ENCODE measurements around the gene SMURF2.
"Not testable (repeated sequence)": the region's sequence is repeated elsewhere in the genome, so short reads cannot be mapped to it uniquely, and the experiment has no call there.

The SMURF2 gene

GRCh38 chr17:64628641-64629040 lies 33.5 kb downstream of the SMURF2 start:
- DNase-seq, result no peak

GRCh38 chr17:64627797-64628196 lies 34.3 kb downstream of the SMURF2 start:
- no peak for DNase-seq

GRCh38 chr17:64626827-64627226 lies 35.3 kb downstream of the SMURF2 start:
- no peak for DNase-seq

GRCh38 chr17:64625541-64625940 lies 36.6 kb downstream of the SMURF2 start:
- DNase-seq, result no peak

- DNase-seq, result no peak
Measured at GRCh38 chr17:64622931-64623654, 39.0 kb downstream of the SMURF2 start.

GRCh38 chr17:64621772-64622171 lies 40.3 kb downstream of the SMURF2 start:
- no peak for DNase-seq

GRCh38 chr17:64618848-64619247 lies 43.3 kb downstream of the SMURF2 start:
- DNase-seq, result no peak

- DNase-seq, result no peak
Measured at GRCh38 chr17:64617125-64617780, 44.9 kb downstream of the SMURF2 start.

- no peak for DNase-seq
Measured at GRCh38 chr17:64615028-64615677, 47.0 kb downstream of the SMURF2 start.

- DNase-seq, result no peak
Measured at GRCh38 chr17:64614266-64615027, 47.7 kb downstream of the SMURF2 start.

GRCh38 chr17:64611369-64611768 lies 50.7 kb downstream of the SMURF2 start:
- DNase-seq, result no peak

GRCh38 chr17:64610244-64610643 lies 51.9 kb downstream of the SMURF2 start:
- DNase-seq, result not testable (repeated sequence)

- DNase-seq, result no peak
Measured at GRCh38 chr17:64608571-64608981, 53.5 kb downstream of the SMURF2 start.

GRCh38 chr17:64607862-64608565 lies 54.1 kb downstream of the SMURF2 start:
- DNase-seq, result no peak

GRCh38 chr17:64604532-64604931 lies 57.6 kb downstream of the SMURF2 start:
- not testable (repeated sequence) for DNase-seq

GRCh38 chr17:64603987-64604386 lies 58.1 kb downstream of the SMURF2 start:
- DNase-seq, result no peak

GRCh38 chr17:64599827-64600226 lies 62.3 kb downstream of the SMURF2 start:
- DNase-seq, result no peak

- no peak for DNase-seq
Measured at GRCh38 chr17:64599187-64599676, 62.9 kb downstream of the SMURF2 start.

- DNase-seq, result no peak
Measured at GRCh38 chr17:64598672-64599071, 63.4 kb downstream of the SMURF2 start.

- no peak for DNase-seq
Measured at GRCh38 chr17:64596988-64597387, 65.1 kb downstream of the SMURF2 start.

- DNase-seq, result no peak
Measured at GRCh38 chr17:64596439-64596838, 65.7 kb downstream of the SMURF2 start.

GRCh38 chr17:64591944-64592343 lies 70.2 kb downstream of the SMURF2 start:
- no peak for DNase-seq

Data from T1000 (cell line).